Large intestine (tissue), 3 donors: ENCODE measurements around the gene DLGAP4. TPM values are rescaled to one million over a fixed set of nuclear protein-coding genes. Genes with fewer than 3 reads are reported as not detected.
A peak's percentile ranks its signal among the peaks of the same experiment; 100 is the strongest.

Experiments
- DNase-seq, 2 donors: peaks; one replicate each; pipeline versions ENCODE4 v3.0.0 to v3.0.0-alpha.2; 2013
- H3K27ac ChIP-seq: one replicate; pipeline ENCODE4 v1.5.1; 2013; ENCODE audit warnings: low read length
- H3K27me3 ChIP-seq: 2 replicates; pipeline ENCODE4 v1.6.1; 2013; ENCODE audit warnings: low read length; ENCODE audit not compliant: control insufficient read depth, insufficient read depth
- H3K36me3 ChIP-seq: 2 replicates; pipeline ENCODE4 v1.6.1; 2013; ENCODE audit warnings: low read length; ENCODE audit not compliant: control insufficient read depth, insufficient read depth
- H3K4me1 ChIP-seq: one replicate; pipeline ENCODE4 v1.6.1; 2013; ENCODE audit warnings: low read length; ENCODE audit not compliant: control insufficient read depth, insufficient read depth
- H3K4me3 ChIP-seq: one replicate; pipeline ENCODE4 v1.5.1; 2013; ENCODE audit warnings: low read length
- H3K9me3 ChIP-seq: one replicate; pipeline ENCODE4 v1.6.1; 2013; ENCODE audit warnings: mild to moderate bottlenecking, low read depth, low read length, moderate library complexity; ENCODE audit not compliant: control insufficient read depth
- WGBS: methylation state at CpG from one replicate; pipeline ENCODE4 v1.1.5; 2013; ENCODE audit warnings: low lambda C conversion rate; ENCODE audit not compliant: insufficient coverage; 5-methylcytosine and 5-hydroxymethylcytosine counted together
- polyA plus RNA-seq: library from polyadenylated mRNA; unstranded; fragments of 120-200 nt; gene quantifications from one replicate; pipeline ENCODE4 v1.2.1, GENCODE V29; 2013

Gene DLGAP4
- polyA plus RNA-seq, 1 donor = 43.1 TPM

GRCh38 chr20:36386236-36386635 is 80.1 kb downstream of the DLGAP4 start:
- Histone ChIP-seq H3K4me1 (no peaks in the 10 kb centered on the region), H3K9me3 (no peaks in the 10 kb centered on the region), H3K36me3 (no peaks in the 10 kb centered on the region), H3K27me3 (peaks cover 2% of the 10 kb centered on the region), H3K27ac (no peak overlapping the region), H3K4me3 (no peak overlapping the region)
- no peak for DNase-seq

GRCh38 chr20:36390269-36390668 is 84.1 kb downstream of the DLGAP4 start:
- no CpG with 5 or more reads among the region's 2 CpGs for whole genome bisulfite sequencing
- Histone ChIP-seq H3K27me3 (peaks cover 9% of the 10 kb centered on the region), H3K4me3 (no peak overlapping the region), H3K9me3 (no peaks in the 10 kb centered on the region), H3K27ac (no peak overlapping the region), H3K4me1 (no peaks in the 10 kb centered on the region), H3K36me3 (no peaks in the 10 kb centered on the region)
- no peak for DNase-seq

GRCh38 chr20:36390719-36391415 is 84.7 kb downstream of the DLGAP4 start:
- no peak for DNase-seq
- Histone ChIP-seq H3K9me3 (no peaks in the 10 kb centered on the region), H3K4me3 (no peak overlapping the region), H3K4me1 (no peaks in the 10 kb centered on the region), H3K27ac (no peak overlapping the region), H3K27me3 (peaks cover 9% of the 10 kb centered on the region), H3K36me3 (no peaks in the 10 kb centered on the region)
- no CpG with 5 or more reads among the region's 6 CpGs for WGBS

GRCh38 chr20:36391456-36391855 is 85.3 kb downstream of the DLGAP4 start:
- Histone ChIP-seq H3K4me3 (no peak overlapping the region), H3K27me3 (peaks cover 9% of the 10 kb centered on the region), H3K36me3 (no peaks in the 10 kb centered on the region), H3K9me3 (no peaks in the 10 kb centered on the region), H3K4me1 (no peaks in the 10 kb centered on the region), H3K27ac (no peak overlapping the region)
- no CpG with 5 or more reads among the region's 5 CpGs for WGBS
- no peak for DNase-seq

GRCh38 chr20:36391955-36392354 is 85.8 kb downstream of the DLGAP4 start:
- WGBS = no CpG with 5 or more reads among the region's 5 CpGs
- DNase-seq = no peak
- H3K9me3 ChIP-seq = no peaks in the 10 kb centered on the region
- no peak overlapping the region for H3K4me3 ChIP-seq
- H3K27ac ChIP-seq = no peak overlapping the region
- peaks cover 9% of the 10 kb centered on the region for H3K27me3 ChIP-seq
- H3K4me1 ChIP-seq = no peaks in the 10 kb centered on the region
- H3K36me3 ChIP-seq = no peaks in the 10 kb centered on the region

- DNase-seq = no peak
- no CpG with 5 or more reads among the region's 3 CpGs for WGBS
- Histone ChIP-seq H3K27me3 (peaks cover 9% of the 10 kb centered on the region), H3K4me1 (no peaks in the 10 kb centered on the region), H3K27ac (no peak overlapping the region), H3K9me3 (no peaks in the 10 kb centered on the region), H3K36me3 (no peaks in the 10 kb centered on the region), H3K4me3 (no peak overlapping the region)
Measured at GRCh38 chr20:36392989-36393388, 86.8 kb downstream of the DLGAP4 start.

- Histone ChIP-seq H3K36me3 (no peaks in the 10 kb centered on the region), H3K4me3 (no peak overlapping the region), H3K9me3 (no peaks in the 10 kb centered on the region), H3K27me3 (peaks cover 9% of the 10 kb centered on the region), H3K27ac (no peak overlapping the region), H3K4me1 (no peaks in the 10 kb centered on the region)
- no CpG with 5 or more reads among the region's 20 CpGs for WGBS
- DNase-seq = peak; percentile 60 to 61
Measured at GRCh38 chr20:36394340-36394965, 88.3 kb downstream of the DLGAP4 start.

- H3K4me3 ChIP-seq = no peak overlapping the region
- H3K36me3 ChIP-seq = no peaks in the 10 kb centered on the region
- WGBS = no CpG with 5 or more reads among the region's 6 CpGs
- no peak overlapping the region for H3K27ac ChIP-seq
- DNase-seq = no peak
- H3K4me1 ChIP-seq = no peaks in the 10 kb centered on the region
- H3K27me3 ChIP-seq = peaks cover 14% of the 10 kb centered on the region
- H3K9me3 ChIP-seq = no peaks in the 10 kb centered on the region
Measured at GRCh38 chr20:36396340-36396739, 90.2 kb downstream of the DLGAP4 start.

- Histone ChIP-seq H3K27ac (no peak overlapping the region), H3K9me3 (no peaks in the 10 kb centered on the region), H3K36me3 (no peaks in the 10 kb centered on the region), H3K4me1 (no peaks in the 10 kb centered on the region), H3K4me3 (no peak overlapping the region), H3K27me3 (peaks cover 12% of the 10 kb centered on the region)
- DNase-seq = no peak
- WGBS = 56% methylated on average over 1 of the region's 8 CpGs
Measured at GRCh38 chr20:36396847-36397630, 90.9 kb downstream of the DLGAP4 start.

- no peak for DNase-seq
- WGBS = no CpG with 5 or more reads among the region's 3 CpGs
- H3K27me3 ChIP-seq = peaks cover 14% of the 10 kb centered on the region
Measured at GRCh38 chr20:36398515-36398914, 92.4 kb downstream of the DLGAP4 start.

More at GRCh38 chr20:36398515-36398914, 92.4 kb downstream of the DLGAP4 start:
- Histone ChIP-seq H3K4me3 (no peak overlapping the region), H3K4me1 (no peaks in the 10 kb centered on the region), H3K9me3 (no peaks in the 10 kb centered on the region), H3K36me3 (no peaks in the 10 kb centered on the region), H3K27ac (no peak overlapping the region)
